CD4-positive, alpha-beta T cell treated with Interleukin-21 for 1 hour (primary cell): ENCODE data around the gene WDR37.
"Not testable (repeated sequence)": the region's sequence is repeated elsewhere in the genome, so short reads cannot be mapped to it uniquely, and the experiment has no call there.

Experiments used
- DNase-seq: peaks from one replicate; pipeline ENCODE4 v3.0.0-alpha.2; 2020

WDR37 gene, protein sequence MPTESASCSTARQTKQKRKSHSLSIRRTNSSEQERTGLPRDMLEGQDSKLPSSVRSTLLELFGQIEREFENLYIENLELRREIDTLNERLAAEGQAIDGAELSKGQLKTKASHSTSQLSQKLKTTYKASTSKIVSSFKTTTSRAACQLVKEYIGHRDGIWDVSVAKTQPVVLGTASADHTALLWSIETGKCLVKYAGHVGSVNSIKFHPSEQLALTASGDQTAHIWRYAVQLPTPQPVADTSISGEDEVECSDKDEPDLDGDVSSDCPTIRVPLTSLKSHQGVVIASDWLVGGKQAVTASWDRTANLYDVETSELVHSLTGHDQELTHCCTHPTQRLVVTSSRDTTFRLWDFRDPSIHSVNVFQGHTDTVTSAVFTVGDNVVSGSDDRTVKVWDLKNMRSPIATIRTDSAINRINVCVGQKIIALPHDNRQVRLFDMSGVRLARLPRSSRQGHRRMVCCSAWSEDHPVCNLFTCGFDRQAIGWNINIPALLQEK

GRCh38 chr10:1056326-1057105 is at the start of gene WDR37:
Gene WDR37, plus strand, starts transcription at chr10:1056385. Its CDS starts 15,771 bp downstream, at chr10:1072156.
- DNase-seq: peak; percentile 88

- DNase-seq: no peak
These were observed 49.6 kb upstream of the WDR37 start for GRCh38 chr10:1006573-1006972.

GRCh38 chr10:1007583-1007982 is 48.6 kb upstream of the WDR37 start:
- DNase-seq: no peak

DNA sequence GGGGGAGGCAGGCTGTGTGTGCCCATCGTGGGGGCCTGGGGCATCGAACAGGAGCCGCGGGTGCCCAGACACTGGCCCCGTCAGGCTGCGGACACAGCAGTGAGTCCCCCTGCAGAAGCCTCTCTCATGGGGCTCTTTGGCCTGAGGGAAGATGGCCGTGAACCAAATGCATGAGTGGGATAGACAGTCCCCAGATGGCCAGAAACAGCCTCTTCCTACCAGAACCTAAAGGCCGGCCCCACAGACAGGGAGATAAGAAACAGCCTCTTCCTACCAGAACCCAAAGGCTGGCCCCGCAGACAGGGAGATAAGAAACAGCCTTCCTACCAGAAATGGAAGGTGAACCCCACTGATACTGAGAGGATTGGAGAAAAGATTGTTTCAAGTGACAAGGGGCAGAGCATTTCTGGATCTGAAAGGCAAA is 47.1 kb upstream of the WDR37 start:
- DNase-seq: no peak

GRCh38 chr10:1009947-1010346 is 46.2 kb upstream of the WDR37 start:
- DNase-seq: not testable (repeated sequence)

DNA sequence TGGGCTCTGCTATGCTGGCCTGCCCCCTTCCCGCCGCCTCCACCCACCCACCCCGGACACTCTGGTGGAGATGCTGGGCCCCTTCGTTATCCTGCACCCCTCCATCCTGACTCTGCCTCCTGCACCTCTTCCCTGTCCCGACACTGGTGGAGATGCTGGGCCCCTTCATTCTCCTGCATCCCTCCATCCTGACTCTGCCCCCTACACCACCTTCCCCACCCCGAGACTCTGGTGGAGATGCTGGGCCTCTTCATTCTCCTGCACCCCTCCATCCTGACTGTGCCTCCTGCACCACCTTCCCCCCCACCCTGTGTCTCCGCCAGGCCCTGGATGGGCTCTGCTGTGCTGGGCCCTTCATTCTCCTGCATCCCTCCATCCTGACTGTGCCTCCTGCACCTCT is 45.5 kb upstream of the WDR37 start:
- no peak for DNase-seq

DNA sequence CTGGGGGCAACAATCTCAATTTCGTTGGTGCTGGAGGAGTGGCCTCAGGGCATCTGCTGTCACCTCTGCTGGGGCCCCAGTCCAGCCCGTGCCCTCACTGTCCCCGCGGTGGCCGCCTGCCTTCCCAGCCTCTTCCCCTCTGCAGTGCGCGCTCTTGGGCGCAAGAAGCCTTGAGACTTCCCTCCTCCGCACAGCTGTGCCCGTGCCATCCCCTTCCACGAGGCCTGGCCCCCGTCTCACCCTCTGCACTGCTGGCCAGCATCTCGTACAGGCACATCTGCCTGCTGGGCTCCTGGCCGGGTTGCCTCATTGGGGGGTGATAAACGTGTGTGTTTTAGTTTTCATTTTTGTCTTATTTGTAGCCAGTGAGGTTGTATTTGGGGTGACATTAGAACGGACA is 44.5 kb upstream of the WDR37 start:
- no peak for DNase-seq

DNA sequence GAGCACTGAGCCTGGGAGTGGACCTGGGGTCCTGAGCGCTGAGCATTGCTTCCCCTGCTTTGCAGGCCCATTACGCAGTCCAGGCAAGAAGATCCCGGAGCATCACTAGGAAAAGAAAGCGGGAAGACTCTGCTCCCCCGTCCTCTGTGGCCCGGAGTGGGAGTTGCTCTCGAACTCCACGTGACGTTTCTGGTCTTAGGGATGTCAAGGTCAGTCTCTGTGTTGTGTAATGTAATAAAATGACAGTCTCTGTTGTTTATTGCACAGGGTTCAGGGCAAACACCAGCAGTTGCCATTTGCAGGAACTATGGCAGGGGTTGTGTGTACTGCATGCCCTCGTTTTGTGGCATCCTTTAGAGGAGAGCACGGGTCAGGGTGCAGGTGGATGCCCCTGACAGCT is 40.5 kb upstream of the WDR37 start:
- DNase-seq: no peak

- no peak for DNase-seq
These were observed 36.8 kb upstream of the WDR37 start for GRCh38 chr10:1019362-1019761.

- DNase-seq: no peak
These were observed 35.7 kb upstream of the WDR37 start for GRCh38 chr10:1020460-1020859.

DNA sequence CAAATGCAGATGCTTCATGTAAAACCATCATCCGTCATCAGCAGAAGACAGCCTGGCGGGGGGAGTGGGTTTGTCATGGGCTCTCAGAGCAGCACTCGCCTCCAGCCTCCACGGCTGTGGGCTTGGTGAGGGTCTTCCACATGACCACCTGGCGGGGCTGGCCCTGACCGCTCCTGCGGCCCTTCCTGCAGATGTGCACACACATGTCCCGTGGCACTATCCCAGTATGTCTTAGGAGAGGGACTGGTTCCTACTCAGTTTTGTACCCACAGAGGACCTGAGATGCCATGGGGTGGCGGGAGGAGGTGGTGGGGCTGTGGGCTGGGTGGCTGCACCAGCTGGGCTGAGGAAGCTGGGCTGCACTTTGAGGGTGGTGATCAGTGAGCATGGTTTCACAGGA is 35.2 kb upstream of the WDR37 start:
- DNase-seq: no peak

DNA sequence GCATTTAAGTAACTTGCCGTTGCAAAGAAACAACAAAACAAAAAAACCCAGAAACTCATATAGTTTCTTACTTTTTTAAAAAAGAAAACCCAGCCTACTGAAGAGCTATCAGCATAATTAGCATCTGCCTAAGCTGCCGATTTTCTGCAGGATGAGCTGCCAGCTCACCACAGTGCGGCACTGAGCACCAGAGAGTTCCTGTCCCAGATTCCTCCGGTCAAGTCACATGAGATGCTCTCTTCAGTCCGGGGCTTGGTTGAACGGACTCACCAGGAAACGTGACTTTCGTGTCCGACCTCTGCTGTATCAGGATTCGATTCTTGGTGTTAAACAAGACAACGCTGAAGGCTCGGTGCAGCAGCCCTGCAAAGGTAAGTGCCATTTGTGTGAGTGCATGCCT is 33.8 kb upstream of the WDR37 start:
- DNase-seq: no peak

DNA sequence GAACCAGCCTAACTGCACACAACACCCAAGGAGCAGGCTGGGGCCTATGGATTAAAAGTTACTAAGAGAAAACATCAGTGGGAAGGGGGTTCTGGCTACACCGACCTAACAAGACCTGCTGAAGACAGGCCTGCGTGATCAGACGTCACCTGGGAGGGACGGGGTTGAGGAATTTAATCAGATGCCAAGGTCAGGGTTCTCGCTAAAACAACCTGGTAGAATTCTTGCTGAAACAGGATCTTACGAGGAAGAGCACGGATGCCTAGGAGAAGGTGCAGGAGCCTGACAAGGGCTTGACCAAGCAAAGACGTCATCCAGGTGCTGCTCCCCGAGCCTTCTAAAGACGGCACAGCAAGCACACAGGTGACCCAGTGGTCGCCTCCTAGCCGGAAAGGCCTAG is 32.1 kb upstream of the WDR37 start:
- DNase-seq: no peak

- no peak for DNase-seq
These were observed 30.5 kb upstream of the WDR37 start, which contains the start of gene IDI2 for GRCh38 chr10:1025683-1026082. Gene IDI2, minus strand, starts transcription at chr10:1025859. Its CDS starts 1,136 bp downstream, at chr10:1024723.

DNA sequence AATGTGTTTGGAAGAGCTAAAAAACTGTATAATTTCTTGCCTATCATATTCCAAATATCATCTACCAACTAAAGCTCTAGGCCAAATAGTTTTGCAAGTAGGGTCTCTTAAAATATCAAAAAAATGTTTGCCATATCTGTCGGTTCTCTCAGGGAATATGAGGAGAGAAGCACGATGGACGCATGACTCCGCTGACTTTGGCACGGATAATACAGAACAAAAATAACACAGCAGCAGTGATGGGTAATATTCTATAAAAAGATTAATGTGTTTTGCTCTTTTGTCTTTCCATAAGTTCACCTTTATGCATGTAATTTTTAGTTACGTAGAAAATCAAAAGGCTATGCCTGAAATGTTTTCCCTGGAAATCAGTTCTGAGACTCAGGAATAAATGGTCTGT is 29.6 kb upstream of the WDR37 start:
- no peak for DNase-seq

GRCh38 chr10:1029838-1030237 is 26.3 kb upstream of the WDR37 start:
- DNase-seq: no peak

DNA sequence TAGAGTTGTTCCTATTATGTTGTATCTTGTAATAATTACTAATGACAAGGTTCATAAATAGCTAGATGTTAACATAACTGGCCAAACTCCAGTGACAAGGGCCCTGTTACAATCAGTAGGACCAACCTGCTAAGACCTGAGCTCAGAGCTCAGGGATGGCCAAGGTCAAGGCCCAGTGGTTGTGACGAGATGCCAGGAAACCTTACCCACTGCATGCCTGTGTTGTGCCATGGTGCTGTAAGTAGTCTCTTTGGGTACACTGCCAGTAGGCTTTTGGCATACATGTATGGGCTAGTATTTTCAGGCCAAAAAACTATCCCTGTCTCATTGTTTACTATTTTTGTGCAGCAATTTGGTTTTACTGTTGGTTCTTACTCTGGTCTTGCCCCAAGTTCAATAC is 22.6 kb upstream of the WDR37 start:
- no peak for DNase-seq

DNA sequence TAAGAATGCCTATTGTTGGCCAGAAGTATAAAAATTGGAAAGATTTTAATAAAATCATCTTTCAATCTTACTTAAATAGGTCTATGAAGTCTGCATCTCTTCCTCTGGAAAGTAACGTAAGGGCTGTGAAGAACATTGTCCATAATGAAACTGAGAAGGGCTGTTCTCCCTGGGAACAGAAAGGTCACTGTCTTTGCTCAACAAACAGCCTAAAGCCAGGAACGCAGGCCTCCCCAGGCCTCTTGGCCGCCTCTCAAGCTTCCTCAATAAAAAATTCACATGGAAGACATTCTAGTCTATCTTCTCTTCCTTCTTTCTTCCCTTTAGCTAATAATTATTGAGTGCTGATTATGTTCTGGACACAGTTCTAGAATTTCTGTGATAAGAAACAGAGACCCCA is 21.4 kb upstream of the WDR37 start:
- no peak for DNase-seq

- DNase-seq: no peak
These were observed 21.0 kb upstream of the WDR37 start for GRCh38 chr10:1035201-1035600.

GRCh38 chr10:1036341-1036791 is 19.8 kb upstream of the WDR37 start:
- DNase-seq: peak; percentile 35

GRCh38 chr10:1037098-1037497 is 19.1 kb upstream of the WDR37 start:
- no peak for DNase-seq

DNA sequence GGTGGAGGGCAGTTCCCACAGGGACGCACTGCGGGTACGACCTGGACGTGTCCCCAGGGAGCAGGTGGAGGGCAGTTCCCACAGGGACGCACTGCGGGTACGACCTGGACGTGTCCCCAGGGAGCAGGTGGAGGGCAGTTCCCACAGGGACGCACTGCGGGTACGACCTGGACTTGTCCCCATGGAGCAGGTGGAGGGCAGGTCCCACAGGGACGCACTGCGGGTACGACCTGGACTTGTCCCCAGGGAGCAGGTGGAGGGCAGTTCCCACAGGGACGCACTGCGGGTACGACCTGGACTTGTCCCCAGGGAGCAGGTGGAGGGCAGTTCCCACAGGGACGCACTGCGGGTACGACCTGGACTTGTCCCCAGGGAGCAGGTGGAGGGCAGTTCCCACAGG is 17.4 kb upstream of the WDR37 start:
- DNase-seq: not testable (repeated sequence)

- DNase-seq: no peak
These were observed 16.1 kb upstream of the WDR37 start for GRCh38 chr10:1040133-1040532.

DNA sequence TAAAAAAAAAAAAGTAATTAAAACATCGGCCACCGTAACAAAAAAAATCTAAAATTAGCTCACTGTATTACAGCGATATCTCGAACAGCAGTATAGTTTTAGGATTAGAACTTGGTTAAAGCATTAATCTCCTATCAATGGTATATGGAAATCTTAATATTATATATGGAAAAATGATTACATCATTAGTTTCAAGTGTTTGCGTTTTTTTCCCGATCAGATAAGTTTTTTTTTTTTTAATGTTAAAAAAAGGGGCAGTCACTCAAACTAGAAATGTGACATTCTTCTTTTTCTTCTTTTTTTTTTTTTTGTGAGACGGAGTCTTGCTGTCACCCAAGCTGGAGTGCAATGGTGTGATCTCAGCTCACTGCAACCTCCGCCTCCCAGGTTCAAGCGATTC is 14.7 kb upstream of the WDR37 start:
- DNase-seq: no peak
